HG03571 (cell line): ENCODE results near the gene QPRT.
"Not testable (repeated sequence)": the region's sequence is repeated elsewhere in the genome, so short reads cannot be mapped to it uniquely, and the experiment has no call there.

Experiments
- ATAC-seq: cut with Tn5 transposase; IDR thresholded peaks from one replicate; pipeline ENCODE4 v1.9.1; 2021; ENCODE audit not compliant: unreplicated experiment

The QPRT gene

GRCh38 chr16:29678691-29679267 is at the start of gene QPRT:
QPRT (plus strand) TSS chr16:29679180; CDS start chr16:29679198, 18 bp downstream.
- ATAC-seq: no peak

GRCh38 chr16:29629318-29629717 is 49.7 kb upstream of the QPRT start:
- not testable (repeated sequence) for ATAC-seq

GRCh38 chr16:29631658-29632057 is 47.3 kb upstream of the QPRT start:
- ATAC-seq: not testable (repeated sequence)

GRCh38 chr16:29635902-29636301 is 43.1 kb upstream of the QPRT start:
- ATAC-seq: not testable (repeated sequence)

- not testable (repeated sequence) for ATAC-seq
These were observed 42.6 kb upstream of the QPRT start for GRCh38 chr16:29636368-29636767.

GRCh38 chr16:29638751-29639150 is 40.2 kb upstream of the QPRT start:
- ATAC-seq: not testable (repeated sequence)

GRCh38 chr16:29641561-29641960 is 37.4 kb upstream of the QPRT start:
- ATAC-seq: no peak

GRCh38 chr16:29643596-29643995 is 35.4 kb upstream of the QPRT start:
- ATAC-seq: no peak

GRCh38 chr16:29644338-29644857 is 34.6 kb upstream of the QPRT start:
- ATAC-seq: peak; percentile 52

GRCh38 chr16:29644973-29645693 is 33.8 kb upstream of the QPRT start:
- peak; percentile 42 for ATAC-seq

GRCh38 chr16:29645694-29646187 is 33.2 kb upstream of the QPRT start:
- ATAC-seq: peak; percentile 32

GRCh38 chr16:29646947-29647346 is 32.0 kb upstream of the QPRT start:
- ATAC-seq: no peak

- ATAC-seq: no peak
These were observed 29.1 kb upstream of the QPRT start for GRCh38 chr16:29649588-29650494.

GRCh38 chr16:29650771-29651170 is 28.2 kb upstream of the QPRT start:
- ATAC-seq: no peak

GRCh38 chr16:29651774-29652349 is 27.1 kb upstream of the QPRT start:
- ATAC-seq: no peak

GRCh38 chr16:29653471-29653870 is 25.5 kb upstream of the QPRT start:
- no peak for ATAC-seq

GRCh38 chr16:29653890-29654289 is 25.1 kb upstream of the QPRT start:
- not testable (repeated sequence) for ATAC-seq

GRCh38 chr16:29656688-29657523 is 22.1 kb upstream of the QPRT start:
- ATAC-seq: no peak

GRCh38 chr16:29658705-29659104 is 20.3 kb upstream of the QPRT start:
- ATAC-seq: no peak
